ENCODE measurements around the gene NR2F2.

- TF ChIP-seq CTCF (conservative IDR thresholded peaks at IDR 0.05) (no peak), ZFX (IDR thresholded peaks at IDR 0.05) (no peak)
Measured at GRCh38 chr15:96294766-96295165, 35.7 kb upstream of the NR2F2 start.
